ENCODE measurements around the gene CDKN2C.

DNA sequence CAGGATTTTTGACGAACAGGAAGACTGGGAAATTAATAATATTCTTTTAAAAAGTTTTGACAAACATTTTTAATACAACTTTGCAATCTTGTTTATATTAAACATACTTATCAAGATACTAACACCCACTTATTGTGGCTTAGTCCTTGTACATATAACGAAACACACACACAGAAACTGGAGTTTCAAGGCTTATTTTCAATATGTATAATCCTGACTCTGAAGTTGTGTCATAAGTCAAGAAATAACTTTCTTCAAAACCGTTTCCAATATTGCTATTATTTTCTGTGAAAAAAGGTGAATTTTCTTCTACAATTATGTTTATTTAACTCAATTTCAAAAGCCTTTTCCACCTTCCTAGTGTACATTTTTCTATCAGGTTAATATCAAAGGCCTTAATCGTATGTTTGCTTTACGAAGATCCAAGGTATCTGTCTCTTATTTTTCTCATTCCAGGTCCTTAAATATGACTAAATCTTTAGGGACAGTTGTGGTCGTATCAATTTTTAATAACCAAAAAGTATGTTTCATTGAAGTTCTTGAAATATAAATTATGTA is 1.8 kb downstream of the CDKN2C start:
- no peak for TF ChIP-seq POLR2AphosphoS5 (IDR thresholded peaks at IDR 0.05; ENCODE audit: low read depth)
- TF ChIP-seq, protein P1, sequence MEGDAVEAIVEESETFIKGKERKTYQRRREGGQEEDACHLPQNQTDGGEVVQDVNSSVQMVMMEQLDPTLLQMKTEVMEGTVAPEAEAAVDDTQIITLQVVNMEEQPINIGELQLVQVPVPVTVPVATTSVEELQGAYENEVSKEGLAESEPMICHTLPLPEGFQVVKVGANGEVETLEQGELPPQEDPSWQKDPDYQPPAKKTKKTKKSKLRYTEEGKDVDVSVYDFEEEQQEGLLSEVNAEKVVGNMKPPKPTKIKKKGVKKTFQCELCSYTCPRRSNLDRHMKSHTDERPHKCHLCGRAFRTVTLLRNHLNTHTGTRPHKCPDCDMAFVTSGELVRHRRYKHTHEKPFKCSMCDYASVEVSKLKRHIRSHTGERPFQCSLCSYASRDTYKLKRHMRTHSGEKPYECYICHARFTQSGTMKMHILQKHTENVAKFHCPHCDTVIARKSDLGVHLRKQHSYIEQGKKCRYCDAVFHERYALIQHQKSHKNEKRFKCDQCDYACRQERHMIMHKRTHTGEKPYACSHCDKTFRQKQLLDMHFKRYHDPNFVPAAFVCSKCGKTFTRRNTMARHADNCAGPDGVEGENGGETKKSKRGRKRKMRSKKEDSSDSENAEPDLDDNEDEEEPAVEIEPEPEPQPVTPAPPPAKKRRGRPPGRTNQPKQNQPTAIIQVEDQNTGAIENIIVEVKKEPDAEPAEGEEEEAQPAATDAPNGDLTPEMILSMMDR (conservative IDR thresholded peaks at IDR 0.05; ENCODE audit: low read depth in 2 of 2): no peak
